HL-60/S4 treated with phorbol 12-myristate 13-acetate at 8.2 ng/mL for 4 days and 3 days (cell line): ENCODE results near the gene RBM15B.
"Not testable (repeated sequence)": the region's sequence is repeated elsewhere in the genome, so short reads cannot be mapped to it uniquely, and the experiment has no call there.

Source experiments
- in situ Hi-C: fragments of 300-500 bp; cut with MboI; formaldehyde crosslinking; loops from 2 replicates; pipeline ENCODE4 v1.15.0; 2022; ENCODE audit warnings: low sequenced_read_pairs

The RBM15B gene

GRCh38 chr3:51391075-51391565, at the start of gene RBM15B:
TSS of gene RBM15B (plus strand) at chr3:51391285. CDS start at chr3:51391400, 115 bp downstream.
- in situ Hi-C loops, result loop anchor here (25.0 kb wide), 1 partner anchor 779 kb away; the partner anchor contains the start of genes CISH and MAPKAPK3

GRCh38 chr3:51343918-51344687, 47.0 kb upstream of the RBM15B start:
- in situ Hi-C loops, result no loop called here

- in situ Hi-C loops, result no loop called here
Measured at GRCh38 chr3:51350751-51351150, 40.3 kb upstream of the RBM15B start.

- in situ Hi-C loops, result no loop called here
Measured at GRCh38 chr3:51353131-51353530, 38.0 kb upstream of the RBM15B start.

- in situ Hi-C loops, result no loop called here
Measured at GRCh38 chr3:51353691-51354090, 37.4 kb upstream of the RBM15B start.

- in situ Hi-C loops, result no loop called here
Measured at GRCh38 chr3:51354172-51354571, 36.9 kb upstream of the RBM15B start.

GRCh38 chr3:51354731-51355615, 36.1 kb upstream of the RBM15B start:
- in situ Hi-C loops, result no loop called here

GRCh38 chr3:51355891-51356578, 35.0 kb upstream of the RBM15B start:
- in situ Hi-C loops, result no loop called here

- in situ Hi-C loops, result no loop called here
Measured at GRCh38 chr3:51357856-51358255, 33.2 kb upstream of the RBM15B start.

GRCh38 chr3:51358981-51359380, 32.1 kb upstream of the RBM15B start:
- in situ Hi-C loops, result no loop called here

GRCh38 chr3:51360806-51361205, 30.3 kb upstream of the RBM15B start:
- in situ Hi-C loops, result no loop called here

GRCh38 chr3:51361746-51362145, 29.3 kb upstream of the RBM15B start:
- in situ Hi-C loops, result no loop called here

GRCh38 chr3:51362476-51362875, 28.6 kb upstream of the RBM15B start:
- in situ Hi-C loops, result no loop called here

GRCh38 chr3:51368276-51368675, 22.8 kb upstream of the RBM15B start:
- in situ Hi-C loops, result not testable (repeated sequence)

GRCh38 chr3:51371943-51372557, 19.0 kb upstream of the RBM15B start:
- in situ Hi-C loops, result no loop called here

GRCh38 chr3:51373658-51374421, 17.2 kb upstream of the RBM15B start:
- in situ Hi-C loops, result no loop called here

- in situ Hi-C loops, result no loop called here
Measured at GRCh38 chr3:51374456-51374855, 16.6 kb upstream of the RBM15B start.

- in situ Hi-C loops, result loop anchor here (25.0 kb wide), 1 partner anchor 763 kb away; the partner anchor contains the start of genes CISH and MAPKAPK3
Measured at GRCh38 chr3:51375136-51375535, 15.9 kb upstream of the RBM15B start.

- in situ Hi-C loops, result loop anchor here (25.0 kb wide), 1 partner anchor 763 kb away; the partner anchor contains the start of genes CISH and MAPKAPK3
Measured at GRCh38 chr3:51375571-51375970, 15.5 kb upstream of the RBM15B start.

- in situ Hi-C loops, result loop anchor here (25.0 kb wide), 1 partner anchor 766 kb away; the partner anchor contains the start of genes CISH and MAPKAPK3
Measured at GRCh38 chr3:51378065-51378464, 13.0 kb upstream of the RBM15B start.
